HG02840 (cell line): ENCODE data around the gene MCM6.
"Not testable (repeated sequence)": the region's sequence is repeated elsewhere in the genome, so short reads cannot be mapped to it uniquely, and the experiment has no call there.

Source experiments
- ATAC-seq: cut with Tn5 transposase; IDR thresholded peaks from one replicate; pipeline ENCODE4 v1.9.1; 2021; ENCODE audit warnings: mild to moderate bottlenecking, moderate library complexity, moderate number of reproducible peaks; ENCODE audit not compliant: unreplicated experiment, low FRiP score

The MCM6 gene

GRCh38 chr2:135876066-135876711 is at the start of gene MCM6:
TSS of gene MCM6 (minus strand) at chr2:135876443. CDS start at chr2:135876365, 78 bp downstream.
- peak; percentile 90 for ATAC-seq

GRCh38 chr2:135925571-135925970 is 49.3 kb upstream of the MCM6 start:
- no peak for ATAC-seq

GRCh38 chr2:135916207-135916606 is 40.0 kb upstream of the MCM6 start:
- no peak for ATAC-seq

GRCh38 chr2:135914485-135914884 is 38.2 kb upstream of the MCM6 start:
- ATAC-seq = no peak

GRCh38 chr2:135913727-135914365 is 37.6 kb upstream of the MCM6 start:
- ATAC-seq = no peak

GRCh38 chr2:135909976-135910375 is 33.7 kb upstream of the MCM6 start:
- no peak for ATAC-seq

GRCh38 chr2:135905679-135906078 is 29.4 kb upstream of the MCM6 start:
- no peak for ATAC-seq

- ATAC-seq = no peak
Observed at GRCh38 chr2:135904341-135904989, 28.2 kb upstream of the MCM6 start.

- no peak for ATAC-seq
Observed at GRCh38 chr2:135903650-135904049, 27.4 kb upstream of the MCM6 start.

- ATAC-seq = no peak
Observed at GRCh38 chr2:135899567-135899966, 23.3 kb upstream of the MCM6 start.

GRCh38 chr2:135898234-135898786 is 22.1 kb upstream of the MCM6 start:
- ATAC-seq = no peak

GRCh38 chr2:135894930-135895329 is 18.7 kb upstream of the MCM6 start:
- no peak for ATAC-seq

GRCh38 chr2:135893374-135893794 is 17.1 kb upstream of the MCM6 start:
- ATAC-seq = no peak

- no peak for ATAC-seq
Observed at GRCh38 chr2:135890835-135891234, 14.6 kb upstream of the MCM6 start.

- ATAC-seq = no peak
Observed at GRCh38 chr2:135890149-135890548, 13.9 kb upstream of the MCM6 start.

- not testable (repeated sequence) for ATAC-seq
Observed at GRCh38 chr2:135888587-135888986, 12.3 kb upstream of the MCM6 start.

GRCh38 chr2:135885709-135886108 is 9.5 kb upstream of the MCM6 start:
- ATAC-seq = no peak

- ATAC-seq = no peak
Observed at GRCh38 chr2:135882415-135882814, 6.2 kb upstream of the MCM6 start.

GRCh38 chr2:135876770-135877169 is 527 bp upstream of the MCM6 start:
- not testable (repeated sequence) for ATAC-seq

- ATAC-seq = peak; percentile 50
Observed at GRCh38 chr2:135875491-135876065, 665 bp downstream of the MCM6 start.

- ATAC-seq = no peak
Observed at GRCh38 chr2:135874777-135875365, 1.4 kb downstream of the MCM6 start.
